K562 (cell line): ENCODE data around the gene TMEM217. TPM values are rescaled to one million over a fixed set of nuclear protein-coding genes. Genes with fewer than 3 reads are reported as not detected.
A peak's percentile ranks its signal among the peaks of the same experiment; 100 is the strongest.

ENCODE experiments used
- ARID1B ChIP-seq: fragments of 450-650 bp; IDR thresholded peaks from 2 replicates; pipeline ENCODE4 v1.6.1; 2016; ENCODE audit warnings: antibody characterized with exemption, mild to moderate bottlenecking, inconsistent platforms
- BHLHE40 ChIP-seq: IDR thresholded peaks from 2 replicates; pipeline ENCODE4 v1.6.1; 2011; ENCODE audit warnings: low read length, improper control_type of control experiment
- GABPA ChIP-seq: fragments of 200-800 bp; sonication (Bioruptor generic); conservative IDR thresholded peaks from 2 replicates; pipeline ENCODE4 v1.6.1; 2016; ENCODE audit warnings: low read depth, missing genetic modification characterization, missing compliant biosample characterization
- HIVEP1 ChIP-seq: fragments of 250-450 bp; sonication (Bioruptor Pico); IDR thresholded peaks from 2 replicates; pipeline ENCODE4 v1.4.0; 2020; ENCODE audit warnings: mild to moderate bottlenecking
- HMGN3 ChIP-seq: IDR thresholded peaks from 2 replicates; pipeline ENCODE4 v1.6.1; 2011; ENCODE audit warnings: borderline replicate concordance, low read depth, mild to moderate bottlenecking, mixed read lengths, low read length; ENCODE audit not compliant: insufficient read length; ENCODE audit errors: extremely low read depth
- NCOA1 ChIP-seq: fragments of 450-650 bp; IDR thresholded peaks from 2 replicates; pipeline ENCODE4 v1.6.1; 2016; ENCODE audit warnings: low read depth
- NR2C1 ChIP-seq, 2 experiments: fragments of 450-650 bp; IDR thresholded peaks; 2 replicates each; pipeline ENCODE4 v1.6.1; 2017; ENCODE audit warnings: mild to moderate bottlenecking in 2 of 2, antibody characterized with exemption in 1 of 2, inconsistent platforms in 1 of 2, missing compliant biosample characterization in 1 of 2, missing genetic modification characterization in 1 of 2
- SMARCA4 ChIP-seq: fragments of 450-650 bp; IDR thresholded peaks from 2 replicates; pipeline ENCODE4 v1.6.1; 2016
- SRSF7 ChIP-seq: fragments of 200-400 bp; formaldehyde crosslinking; optimal IDR thresholded peaks from 2 replicates; pipeline ENCODE3; 2017; ENCODE audit warnings: mild to moderate bottlenecking, low read depth, low read length
- TEAD4 ChIP-seq, 2 experiments: sonication (generic) in 1 of 2; formaldehyde crosslinking in 1 of 2; IDR thresholded peaks; 2 replicates each; pipeline versions ENCODE4 v1.6.1 to v1.8.0; 2012 to 2022; ENCODE audit warnings: borderline replicate concordance in 1 of 2, inconsistent platforms in 1 of 2, low read length in 1 of 2, mild to moderate bottlenecking in 1 of 2, missing genetic modification reagents in 1 of 2
- XRCC4 ChIP-seq: IDR thresholded peaks from one replicate; pipeline ENCODE4 v1.6.1; 2011; ENCODE audit not compliant: insufficient read depth, insufficient read length; ENCODE audit errors: extremely low read depth
- polyA plus RNA-seq, 8 experiments: library from polyadenylated mRNA; depleted of rRNA in 4 of 8; stranded (reverse) in 5 of 8; unstranded in 3 of 8; fragments of >200 nt; fragmentation: Nextera tagmentation in 2 of 8; fragmentation: Illumina TruSeq in 1 of 8; extraction: Ambion mirVana in 2 of 8; extraction: Trizol in 1 of 8; gene quantifications; 2 replicates each; pipeline versions ENCODE4 v1.2.1 to v1.2.3, GENCODE V29; 2011 to 2014; ENCODE audit warnings: inconsistent platforms in 1 of 8, missing spikeins in 1 of 8
- total RNA-seq, 7 experiments: library from RNA; depleted of rRNA in 6 of 7; stranded (reverse); fragments of >200 nt in 6 of 7; fragmentation: Illumina TruSeq in 2 of 7; extraction: Trizol in 2 of 7; gene quantifications; 2 replicates each; pipeline versions ENCODE4 v1.2.1 to v1.2.3, GENCODE V29; 2011 to 2021; ENCODE audit warnings: low replicate concordance in 1 of 7
- TF ChIP-seq, protein P1 (sequence below): fragments of 200-800 bp; sonication (Bioruptor generic); IDR thresholded peaks from 2 replicates; pipeline ENCODE4 v1.6.1; 2017; ENCODE audit warnings: missing genetic modification characterization, missing compliant biosample characterization
- TF ChIP-seq, protein P2 (sequence below), 2 experiments: fragments of 450-650 bp in 1 of 2; sonication (generic) in 1 of 2; formaldehyde crosslinking in 1 of 2; IDR thresholded peaks in 1 of 2; conservative IDR thresholded peaks in 1 of 2; 2 replicates each; pipeline versions ENCODE4 v1.6.1 to v1.8.1; 2016 to 2023; ENCODE audit warnings: mild to moderate bottlenecking in 2 of 2, moderate library complexity in 2 of 2, inconsistent platforms in 1 of 2, missing genetic modification reagents in 1 of 2
- TF ChIP-seq, protein P3 (sequence below): fragments of 250-450 bp; sonication (Bioruptor Pico); IDR thresholded peaks from 2 replicates; pipeline ENCODE4 v1.8.0; 2021; ENCODE audit warnings: borderline replicate concordance, mild to moderate bottlenecking, moderate library complexity; ENCODE audit not compliant: poor library complexity, severe bottlenecking
- TF ChIP-seq, protein P4 (sequence below): fragments of 250-450 bp; sonication (Bioruptor Pico); IDR thresholded peaks from 2 replicates; pipeline ENCODE4 v1.5.0; 2021; ENCODE audit warnings: mild to moderate bottlenecking, moderate library complexity
- TF ChIP-seq, protein P5 (sequence below), 2 experiments: fragments of 450-650 bp in 1 of 2; IDR thresholded peaks; 2 replicates each; pipeline ENCODE4 v1.6.1; 2011 to 2017; ENCODE audit warnings: low read depth in 2 of 2, antibody characterized with exemption in 1 of 2, borderline replicate concordance in 1 of 2, low read length in 1 of 2, mild to moderate bottlenecking in 1 of 2, mixed read lengths in 1 of 2; ENCODE audit not compliant: control insufficient read depth in 1 of 2

The TMEM217 gene
- total and polyA plus RNA-seq, 9 of the 15 experiments (the other 6 are each of a cell fraction or from before 2014, with no cell fraction given) = 1.3 to 8.0 (median 1.9) TPM

DNA sequence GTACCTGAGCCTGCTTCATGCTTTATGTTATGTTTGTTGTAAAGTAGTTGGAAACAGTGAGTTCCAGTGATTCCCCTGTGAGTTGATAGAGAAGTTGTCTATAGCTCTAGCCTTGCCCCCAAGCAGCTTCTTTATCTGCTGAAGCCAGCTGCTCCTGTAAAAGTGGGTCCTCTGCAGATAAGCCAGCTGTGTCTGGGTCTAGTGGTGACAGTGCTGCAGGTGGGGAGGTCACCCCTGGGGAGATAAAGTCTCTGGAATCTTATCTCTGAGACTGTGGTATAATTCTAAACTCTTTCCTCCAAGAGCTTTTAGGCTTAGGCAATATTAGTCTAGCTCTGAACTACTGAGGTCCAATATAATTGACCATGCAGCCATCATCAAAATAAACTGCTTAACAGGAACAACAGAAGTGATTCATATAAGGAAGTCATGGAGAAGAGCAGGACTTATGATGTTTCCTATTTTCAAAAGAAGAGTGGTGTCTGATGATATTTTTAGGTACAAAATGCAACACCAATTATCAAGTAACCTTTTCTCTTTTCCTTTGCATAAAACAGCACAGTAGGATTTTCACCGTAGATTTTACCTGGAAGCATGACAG is 44.2 kb upstream of the TMEM217 start (continued):
- TF ChIP-seq, protein P1, sequence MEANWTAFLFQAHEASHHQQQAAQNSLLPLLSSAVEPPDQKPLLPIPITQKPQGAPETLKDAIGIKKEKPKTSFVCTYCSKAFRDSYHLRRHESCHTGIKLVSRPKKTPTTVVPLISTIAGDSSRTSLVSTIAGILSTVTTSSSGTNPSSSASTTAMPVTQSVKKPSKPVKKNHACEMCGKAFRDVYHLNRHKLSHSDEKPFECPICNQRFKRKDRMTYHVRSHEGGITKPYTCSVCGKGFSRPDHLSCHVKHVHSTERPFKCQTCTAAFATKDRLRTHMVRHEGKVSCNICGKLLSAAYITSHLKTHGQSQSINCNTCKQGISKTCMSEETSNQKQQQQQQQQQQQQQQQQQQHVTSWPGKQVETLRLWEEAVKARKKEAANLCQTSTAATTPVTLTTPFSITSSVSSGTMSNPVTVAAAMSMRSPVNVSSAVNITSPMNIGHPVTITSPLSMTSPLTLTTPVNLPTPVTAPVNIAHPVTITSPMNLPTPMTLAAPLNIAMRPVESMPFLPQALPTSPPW = peak; percentile 88
- TF ChIP-seq, protein P2, sequence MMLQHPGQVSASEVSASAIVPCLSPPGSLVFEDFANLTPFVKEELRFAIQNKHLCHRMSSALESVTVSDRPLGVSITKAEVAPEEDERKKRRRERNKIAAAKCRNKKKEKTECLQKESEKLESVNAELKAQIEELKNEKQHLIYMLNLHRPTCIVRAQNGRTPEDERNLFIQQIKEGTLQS (IDR thresholded peaks at IDR 0.05) = peak; percentile 75
- TF ChIP-seq, protein P2 (CRISPR knock-in tag; conservative IDR thresholded peaks at IDR 0.05) = no peak
- TF ChIP-seq SMARCA4 (peak; percentile 100), NCOA1 (peak; percentile 95), GABPA (peak; percentile 54; the same call in 1 of the 2 replicates), HIVEP1 (CRISPR knock-in tag) (peak; percentile 93; the same call in 1 of the 2 replicates), BHLHE40 (peak; percentile 89), XRCC4 (no peak), HMGN3 (peak; percentile 98), SRSF7 (no peak), TEAD4 (IDR thresholded peaks at IDR 0.05; ENCODE audit: low read length) (peak; percentile 100), TEAD4 (CRISPR knock-in tag; IDR thresholded peaks at IDR 0.05; ENCODE audit: borderline replicate concordance) (no peak), NR2C1 (IDR thresholded peaks at IDR 0.05) (peak; percentile 72; the same call in 1 of the 2 replicates), NR2C1 (tag; IDR thresholded peaks at IDR 0.05) (peak; percentile 90), ARID1B (peak; percentile 100)
- TF ChIP-seq, protein P3, sequence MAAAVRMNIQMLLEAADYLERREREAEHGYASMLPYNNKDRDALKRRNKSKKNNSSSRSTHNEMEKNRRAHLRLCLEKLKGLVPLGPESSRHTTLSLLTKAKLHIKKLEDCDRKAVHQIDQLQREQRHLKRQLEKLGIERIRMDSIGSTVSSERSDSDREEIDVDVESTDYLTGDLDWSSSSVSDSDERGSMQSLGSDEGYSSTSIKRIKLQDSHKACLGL = no peak
- TF ChIP-seq, protein P4, sequence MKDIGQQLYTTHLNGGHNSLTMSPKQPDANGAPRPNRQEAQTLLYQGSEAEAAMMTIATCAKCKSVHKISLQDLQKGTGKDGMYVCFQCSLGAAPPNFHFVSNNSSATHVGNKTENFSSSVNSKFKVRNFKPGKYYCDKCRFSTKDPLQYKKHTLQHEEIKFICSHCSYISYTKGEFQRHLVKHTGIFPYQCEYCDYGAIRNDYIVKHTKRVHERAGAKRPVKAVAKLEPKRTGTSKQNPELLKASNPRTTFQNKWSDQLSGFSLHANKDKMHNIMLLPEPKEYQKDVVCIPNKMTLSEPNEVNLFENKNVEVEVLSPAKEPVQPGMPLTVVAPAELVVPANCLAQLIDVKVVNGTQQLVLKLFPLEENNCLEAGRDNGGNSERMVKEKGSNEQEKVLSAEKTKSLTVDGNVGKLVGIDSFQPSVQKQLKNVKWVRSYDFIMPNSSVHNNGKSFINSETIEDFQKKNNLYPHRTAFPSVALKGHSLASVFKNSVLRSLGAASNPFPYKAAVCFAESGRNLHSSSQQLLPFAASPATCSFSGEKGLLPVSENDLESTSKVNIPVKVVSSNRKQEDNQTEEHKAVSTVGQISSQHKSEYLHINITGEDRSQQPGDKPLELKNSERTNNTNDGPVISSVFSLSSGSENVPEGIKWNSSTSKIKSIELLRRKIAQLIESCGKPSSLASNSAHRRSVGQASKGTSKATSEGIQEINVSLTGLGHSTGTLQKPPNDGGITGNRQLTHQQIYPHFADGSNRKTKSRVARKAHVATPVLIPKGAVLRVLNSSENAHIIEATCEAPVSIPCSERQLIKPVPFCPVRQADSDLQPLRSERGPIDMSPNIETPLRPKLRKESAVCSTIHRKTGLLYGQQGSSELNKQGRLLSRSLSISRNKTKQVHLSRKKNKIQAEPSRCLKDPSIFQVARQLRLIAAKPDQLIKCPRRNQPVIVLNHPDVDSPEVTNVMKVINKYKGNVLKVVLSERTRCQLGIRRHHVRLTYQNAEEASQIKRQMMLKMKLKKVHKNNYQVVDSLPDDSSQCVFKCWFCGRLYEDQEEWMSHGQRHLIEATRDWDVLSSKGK = no peak
- TF ChIP-seq, protein P5, sequence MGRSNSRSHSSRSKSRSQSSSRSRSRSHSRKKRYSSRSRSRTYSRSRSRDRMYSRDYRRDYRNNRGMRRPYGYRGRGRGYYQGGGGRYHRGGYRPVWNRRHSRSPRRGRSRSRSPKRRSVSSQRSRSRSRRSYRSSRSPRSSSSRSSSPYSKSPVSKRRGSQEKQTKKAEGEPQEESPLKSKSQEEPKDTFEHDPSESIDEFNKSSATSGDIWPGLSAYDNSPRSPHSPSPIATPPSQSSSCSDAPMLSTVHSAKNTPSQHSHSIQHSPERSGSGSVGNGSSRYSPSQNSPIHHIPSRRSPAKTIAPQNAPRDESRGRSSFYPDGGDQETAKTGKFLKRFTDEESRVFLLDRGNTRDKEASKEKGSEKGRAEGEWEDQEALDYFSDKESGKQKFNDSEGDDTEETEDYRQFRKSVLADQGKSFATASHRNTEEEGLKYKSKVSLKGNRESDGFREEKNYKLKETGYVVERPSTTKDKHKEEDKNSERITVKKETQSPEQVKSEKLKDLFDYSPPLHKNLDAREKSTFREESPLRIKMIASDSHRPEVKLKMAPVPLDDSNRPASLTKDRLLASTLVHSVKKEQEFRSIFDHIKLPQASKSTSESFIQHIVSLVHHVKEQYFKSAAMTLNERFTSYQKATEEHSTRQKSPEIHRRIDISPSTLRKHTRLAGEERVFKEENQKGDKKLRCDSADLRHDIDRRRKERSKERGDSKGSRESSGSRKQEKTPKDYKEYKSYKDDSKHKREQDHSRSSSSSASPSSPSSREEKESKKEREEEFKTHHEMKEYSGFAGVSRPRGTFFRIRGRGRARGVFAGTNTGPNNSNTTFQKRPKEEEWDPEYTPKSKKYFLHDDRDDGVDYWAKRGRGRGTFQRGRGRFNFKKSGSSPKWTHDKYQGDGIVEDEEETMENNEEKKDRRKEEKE (IDR thresholded peaks at IDR 0.05; ENCODE audit: borderline replicate concordance in 1 of 2, control insufficient read depth in 1 of 2, low read depth in 2 of 2, low read length in 1 of 2) = no peak
